Right renal cortex interstitium (tissue), 3 donors: ENCODE measurements around the gene RIN1. TPM values are rescaled to one million over a fixed set of nuclear protein-coding genes. Genes with fewer than 3 reads are reported as not detected.
"Not testable (repeated sequence)": the region's sequence is repeated elsewhere in the genome, so short reads cannot be mapped to it uniquely, and the experiment has no call there.

Source experiments
- DNase-seq, 3 donors: peaks; one replicate each; pipeline ENCODE4 v3.0.0-alpha.2; 2013; ENCODE audit warnings: low read depth in 3 of 3, low spot score in 2 of 3
- polyA plus RNA-seq, 3 donors: library from polyadenylated mRNA; unstranded; fragments of 120-200 nt; gene quantifications; one replicate each; pipeline ENCODE4 v1.2.1, GENCODE V29; 2013; ENCODE audit not compliant: insufficient read length in 3 of 3

The RIN1 gene
- polyA plus RNA-seq, 3 donors, result 1.4 to 2.3 (median 1.6) TPM

GRCh38 chr11:66322732-66323427, 13.4 kb downstream of the RIN1 start:
- no peak for DNase-seq

DNA sequence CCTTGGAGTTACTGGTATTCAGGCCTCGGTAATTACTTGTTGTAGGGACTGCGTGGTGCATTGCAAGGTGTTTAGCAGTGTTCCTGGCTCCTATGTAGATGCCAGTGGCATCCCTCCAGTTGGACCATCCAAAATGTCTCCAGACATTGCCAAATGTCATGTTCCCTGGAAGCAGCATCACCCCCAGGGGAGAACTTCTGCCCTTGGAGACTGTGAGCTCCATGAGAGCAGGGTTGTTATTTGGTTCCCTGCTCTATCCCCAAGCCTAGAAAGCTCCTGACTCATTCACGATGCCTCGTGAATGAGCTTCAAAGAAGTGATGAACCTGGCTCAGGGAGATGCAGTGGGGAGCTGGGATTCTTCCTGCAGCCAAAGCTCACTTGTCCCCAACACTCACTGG, 14.6 kb downstream of the RIN1 start:
- DNase-seq, result no peak

DNA sequence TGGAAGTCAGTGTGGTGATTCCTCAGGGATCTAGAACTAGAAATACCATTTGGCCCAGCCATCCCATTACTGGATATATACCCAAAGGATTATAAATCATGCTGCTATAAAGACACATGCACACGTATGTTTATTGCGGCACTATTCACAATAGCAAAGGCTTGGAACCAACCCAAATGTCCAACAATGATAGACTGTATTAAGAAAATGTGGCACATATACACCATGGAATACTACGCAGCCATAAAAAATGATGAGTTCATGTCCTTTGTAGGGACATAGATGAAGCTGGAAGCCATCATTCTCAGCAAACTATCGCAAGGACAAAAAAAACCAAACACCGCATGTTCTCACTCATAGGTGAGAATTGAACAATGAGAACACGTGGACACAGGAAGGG, 15.5 kb downstream of the RIN1 start:
- not testable (repeated sequence) for DNase-seq

DNA sequence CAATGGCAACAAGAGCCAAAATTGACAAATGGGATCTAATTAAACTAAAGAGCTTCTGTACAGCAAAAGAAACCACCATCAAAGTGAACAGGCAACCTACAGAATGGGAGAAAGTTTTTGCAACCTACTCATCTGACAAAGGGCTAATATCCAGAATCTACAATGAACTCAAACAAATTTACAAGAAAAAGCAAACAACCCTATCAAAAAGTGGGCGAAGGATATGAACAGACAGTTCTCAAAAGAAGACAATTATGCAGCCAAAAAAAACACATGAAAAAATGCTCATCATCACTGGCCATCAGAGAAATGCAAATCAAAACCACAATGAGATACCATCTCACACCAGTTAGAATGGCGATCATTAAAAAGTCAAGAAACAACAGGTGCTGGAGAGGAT, 15.9 kb downstream of the RIN1 start:
- DNase-seq, result not testable (repeated sequence)

DNA sequence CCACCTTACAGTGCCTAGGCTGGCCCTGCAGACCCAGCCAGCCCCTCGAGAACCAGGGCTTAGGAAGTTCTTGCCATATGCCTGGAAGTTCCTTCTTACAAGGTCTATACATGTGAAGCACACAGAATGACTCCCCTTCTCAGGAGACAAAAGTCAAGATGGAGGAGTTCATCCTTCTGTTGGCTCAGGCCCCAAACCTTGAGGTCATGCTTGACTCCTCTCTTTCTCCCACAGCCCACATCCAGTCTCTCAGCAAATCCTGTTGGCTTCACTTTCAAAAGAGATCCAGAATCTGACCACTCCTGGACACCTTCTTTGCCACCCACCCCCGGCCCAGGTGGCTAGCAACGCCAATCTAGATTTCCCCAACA, 17.6 kb downstream of the RIN1 start:
- DNase-seq, result no peak

GRCh38 chr11:66317723-66318599, 18.3 kb downstream of the RIN1 start:
- DNase-seq, result no peak

- DNase-seq, result peak in 1 of 3 donors; percentile 52
These were observed 18.9 kb downstream of the RIN1 start for GRCh38 chr11:66317322-66317722.

DNA sequence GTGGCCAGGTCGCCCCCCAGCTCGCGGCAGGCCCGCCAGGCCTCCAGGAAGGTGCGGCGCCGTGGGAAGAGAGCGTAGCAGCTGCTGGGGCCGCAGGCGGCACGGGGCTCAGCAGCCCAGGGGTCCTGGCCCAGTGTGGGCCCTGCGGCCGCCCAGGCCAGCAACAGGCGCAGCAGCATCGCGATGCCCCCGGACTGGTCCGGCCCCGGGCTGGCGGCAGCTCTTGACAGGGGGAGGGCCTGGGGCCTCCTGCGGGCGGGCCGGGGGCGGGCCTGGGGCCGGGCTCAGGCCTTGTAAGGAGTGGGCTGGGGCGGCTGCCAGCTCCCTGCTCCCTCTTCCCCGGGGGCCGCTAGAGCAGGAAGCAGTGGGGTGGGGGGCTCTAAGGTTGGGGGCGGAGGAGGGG, 19.4 kb downstream of the RIN1 start, which contains the start of gene CD248:
Gene CD248 (minus strand): TSS at position 196 of the 403 bp plus-strand sequence. CDS start 17 bp downstream, at position 179.
- DNase-seq, result peak in 1 of 3 donors; percentile 47

DNA sequence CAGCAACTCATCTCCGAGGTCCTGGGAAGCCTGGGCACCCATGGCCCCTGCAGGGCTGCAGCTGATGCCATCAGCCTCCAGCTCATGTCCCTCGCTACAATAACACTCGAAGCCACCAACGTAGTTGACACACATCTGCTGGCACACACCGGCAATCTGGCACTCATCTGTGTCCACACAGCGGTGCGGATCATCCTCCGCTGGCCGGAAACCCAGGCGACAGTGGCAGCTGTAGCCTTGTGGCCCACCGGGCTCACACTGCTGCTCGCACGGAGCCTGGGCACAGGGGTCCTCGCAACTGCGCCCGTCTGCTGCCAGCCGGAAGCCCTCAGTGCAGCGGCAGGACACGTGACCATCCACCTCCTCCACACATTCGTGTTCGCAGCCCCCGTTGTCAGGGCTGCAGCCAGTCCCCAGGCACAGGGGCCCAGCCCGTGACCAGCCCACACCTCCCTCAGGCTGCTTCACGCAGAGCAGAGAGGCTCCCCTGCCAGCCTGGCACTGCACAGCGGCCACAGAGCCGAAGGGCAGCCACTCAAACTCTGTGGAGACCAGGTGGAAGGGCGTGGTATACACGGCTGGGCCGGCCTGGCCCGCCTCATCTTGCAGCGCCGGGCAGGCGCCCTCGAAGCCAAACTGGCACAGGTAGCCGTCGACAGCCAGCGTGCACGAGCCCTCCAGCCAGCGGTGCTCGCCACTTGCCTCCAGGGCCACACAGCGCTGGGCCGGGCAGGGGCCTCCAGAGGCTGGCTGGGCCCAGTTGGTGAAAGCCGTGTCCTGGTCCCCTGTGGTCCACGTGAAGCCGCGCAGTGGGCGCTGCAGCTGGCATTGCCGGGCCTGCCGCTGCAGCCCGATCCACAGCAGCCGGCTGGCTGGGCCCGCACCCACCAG, 20.1 kb downstream of the RIN1 start:
- no peak for DNase-seq

DNA sequence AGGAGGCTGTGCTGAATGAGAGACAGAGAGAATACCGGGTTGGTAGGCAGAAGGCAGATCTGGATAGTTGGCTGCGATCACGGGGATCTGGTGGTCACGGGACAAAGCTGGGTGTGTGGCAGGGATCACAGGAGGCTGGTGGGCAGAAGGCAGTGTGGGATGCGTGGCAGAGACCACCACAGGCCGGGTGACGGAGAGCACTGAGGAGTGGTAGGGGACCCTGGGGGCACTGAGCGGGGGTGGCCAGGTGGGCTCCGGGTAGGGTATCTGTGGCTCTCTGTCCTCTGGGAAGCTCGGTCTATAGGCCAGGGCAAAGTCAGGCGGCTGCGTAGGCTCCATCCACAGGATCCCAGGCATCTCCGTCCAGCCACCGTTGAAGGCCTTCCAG, 20.7 kb downstream of the RIN1 start:
- DNase-seq, result no peak

DNA sequence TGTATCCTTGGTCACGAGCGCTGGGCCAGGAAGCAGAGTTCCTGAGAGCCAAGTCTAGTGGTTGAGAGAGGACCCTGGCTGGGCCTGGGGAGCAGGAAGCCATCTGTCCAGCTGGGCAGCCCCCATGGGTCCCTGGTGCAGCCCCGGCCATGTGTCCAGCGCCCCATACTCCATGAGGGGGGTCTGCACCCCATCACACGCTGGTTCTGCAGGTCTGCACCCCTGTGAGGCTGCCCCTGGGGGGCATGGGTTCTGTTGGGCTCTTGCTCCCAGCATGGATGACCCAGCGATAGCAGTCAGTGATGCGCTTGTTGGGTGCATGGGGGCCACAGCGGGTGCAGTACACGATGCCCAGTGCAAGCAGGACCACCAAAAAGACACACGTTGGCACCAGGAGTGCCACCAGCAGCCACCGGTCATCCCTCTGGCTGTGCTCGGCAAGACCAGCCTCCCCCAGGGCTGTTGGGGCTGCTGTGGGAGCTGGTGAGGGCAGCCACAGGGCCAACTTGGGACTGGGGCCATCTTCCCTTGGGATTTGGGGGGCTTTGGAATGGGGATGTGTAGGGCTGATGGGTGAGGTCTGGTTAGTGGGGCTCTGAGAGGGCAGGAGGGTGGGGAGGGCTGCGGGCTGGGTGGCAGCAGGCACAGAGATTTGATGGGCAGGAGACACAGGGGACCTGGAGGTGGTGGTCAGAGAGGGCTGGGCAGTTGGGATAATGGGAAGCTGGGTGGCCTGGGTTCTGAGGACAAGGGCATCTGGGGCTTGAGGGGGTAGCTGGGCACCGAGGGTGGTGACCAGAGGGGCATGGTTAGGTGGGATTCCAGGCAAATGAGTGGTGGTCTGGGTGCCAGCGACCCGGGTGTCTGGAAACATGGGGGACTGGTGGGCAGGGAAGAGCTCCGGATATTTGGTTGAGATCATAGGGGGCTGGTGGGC, 21.4 kb downstream of the RIN1 start:
- no peak for DNase-seq

- DNase-seq, result no peak
These were observed 22.1 kb downstream of the RIN1 start for GRCh38 chr11:66314186-66314501.

- DNase-seq, result peak in 1 of 3 donors; percentile 63
These were observed 22.7 kb downstream of the RIN1 start for GRCh38 chr11:66313321-66314185.

DNA sequence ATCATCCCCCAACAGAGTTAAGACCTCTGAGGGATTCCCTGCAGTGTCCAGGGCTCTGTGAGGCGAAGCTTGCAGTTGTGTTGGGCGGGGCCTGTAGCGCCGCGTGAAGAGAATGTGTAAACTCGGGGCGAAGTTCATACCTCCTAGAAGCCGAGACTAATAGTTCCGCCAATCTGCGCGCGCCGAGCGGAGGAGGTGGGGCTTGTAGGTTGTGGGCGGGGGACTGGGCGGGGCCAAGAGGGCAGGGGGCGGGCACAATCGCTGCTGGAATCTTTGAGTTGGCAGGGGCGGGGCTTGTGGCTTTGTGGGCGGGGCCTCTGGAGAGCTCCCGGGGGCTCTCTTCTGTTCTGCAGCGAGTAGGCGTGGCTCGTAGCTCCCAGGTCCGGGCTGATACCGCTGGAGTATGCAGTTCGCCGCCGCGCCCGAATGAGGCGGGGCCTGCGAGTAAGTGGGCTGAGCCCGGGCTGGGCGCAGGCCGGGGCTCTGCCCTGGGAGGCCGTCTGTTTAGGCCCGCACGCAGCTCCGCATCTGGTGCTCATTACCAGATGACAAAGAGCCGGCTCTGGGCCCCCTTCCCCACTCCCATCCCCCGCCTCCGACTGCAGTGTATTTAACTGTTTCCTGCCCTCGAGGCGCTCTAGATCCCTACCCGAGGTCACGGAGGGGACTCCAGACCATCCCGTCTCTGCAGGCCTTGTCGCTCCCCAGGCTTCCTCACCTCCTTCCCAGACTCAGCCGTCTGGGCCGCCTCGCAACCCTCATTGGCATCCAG, 23.5 kb downstream of the RIN1 start:
- peak in 2 of 3 donors; percentile 94 to 95 for DNase-seq

- DNase-seq, result peak; percentile 82 to 89 (median 83)
These were observed 24.2 kb downstream of the RIN1 start for GRCh38 chr11:66311965-66312548.

DNA sequence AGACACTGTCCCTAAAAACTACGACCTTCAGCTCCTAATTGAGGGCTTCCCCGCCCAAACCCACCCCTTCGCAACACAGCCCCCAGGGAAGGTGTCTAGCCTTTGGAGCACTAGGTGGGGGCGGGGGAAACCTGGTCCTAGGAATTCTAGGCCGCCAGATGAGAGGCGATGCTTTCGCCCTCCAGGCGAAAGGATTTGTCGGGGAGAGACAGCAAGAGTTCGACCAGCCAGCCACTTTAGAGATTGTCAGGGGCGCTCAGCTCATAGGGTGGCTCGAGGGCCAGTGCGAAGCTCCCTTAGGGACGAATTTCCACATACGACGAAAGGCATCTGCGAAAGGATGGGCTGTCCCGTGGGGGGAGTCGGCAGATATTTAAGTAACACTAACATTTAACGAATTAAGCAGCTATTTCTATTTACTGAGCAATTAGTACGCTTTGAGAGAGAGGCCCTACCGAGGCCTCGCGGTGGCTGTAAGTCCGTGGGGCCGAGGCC, 24.7 kb downstream of the RIN1 start:
- DNase-seq, result no peak

- DNase-seq, result not testable (repeated sequence)
These were observed 25.3 kb downstream of the RIN1 start for GRCh38 chr11:66310803-66311440.
